HepG2 (cell line): ENCODE data around the gene B4GALT7. TPM values are rescaled to one million over a fixed set of nuclear protein-coding genes. Genes with fewer than 3 reads are reported as not detected.
A peak's percentile ranks its signal among the peaks of the same experiment; 100 is the strongest.

ENCODE experiments used
- AGO1 ChIP-seq: fragments of 200-400 bp; formaldehyde crosslinking; IDR thresholded peaks from 2 replicates; pipeline ENCODE4 v1.6.1; 2017; ENCODE audit warnings: mild to moderate bottlenecking, low read depth, low read length, moderate library complexity; ENCODE audit not compliant: poor library complexity, severe bottlenecking
- BRD4 ChIP-seq: sonication (generic); formaldehyde crosslinking; IDR thresholded peaks from 2 replicates; pipeline ENCODE4 v1.4.0; 2020; ENCODE audit warnings: missing genetic modification reagents
- FOSL2 ChIP-seq: sonication (generic); formaldehyde crosslinking; IDR thresholded peaks from 2 replicates; pipeline ENCODE4 v1.4.0; 2020; ENCODE audit warnings: missing genetic modification reagents
- FOXM1 ChIP-seq: sonication (generic); formaldehyde crosslinking; IDR thresholded peaks from 2 replicates; pipeline ENCODE4 v1.5.0; 2020; ENCODE audit warnings: missing genetic modification reagents
- FOXO1 ChIP-seq: sonication (generic); formaldehyde crosslinking; IDR thresholded peaks from 2 replicates; pipeline ENCODE4 v1.4.0; 2020; ENCODE audit warnings: missing genetic modification reagents
- HMGA1 ChIP-seq: sonication (generic); formaldehyde crosslinking; conservative IDR thresholded peaks from 2 replicates; pipeline ENCODE4 v1.4.0; 2020; ENCODE audit warnings: missing genetic modification reagents
- KDM2A ChIP-seq: sonication (generic); formaldehyde crosslinking; IDR thresholded peaks from 2 replicates; pipeline ENCODE4 v1.4.0; 2020; ENCODE audit warnings: low read depth, missing genetic modification reagents, borderline replicate concordance
- KLF12 ChIP-seq: sonication (generic); formaldehyde crosslinking; IDR thresholded peaks from 2 replicates; pipeline ENCODE4 v1.4.0; 2020; ENCODE audit warnings: missing genetic modification reagents, borderline replicate concordance
- MTA1 ChIP-seq: sonication (generic); formaldehyde crosslinking; IDR thresholded peaks from 2 replicates; pipeline ENCODE4 v1.4.0; 2020; ENCODE audit warnings: missing genetic modification reagents, mild to moderate bottlenecking, borderline replicate concordance
- ONECUT2 ChIP-seq: sonication (generic); formaldehyde crosslinking; IDR thresholded peaks from 2 replicates; pipeline ENCODE4 v1.4.0; 2020; ENCODE audit warnings: missing genetic modification reagents
- SMARCE1 ChIP-seq: fragments of 450-650 bp; IDR thresholded peaks from 2 replicates; pipeline ENCODE4 v1.6.1; 2017; ENCODE audit warnings: borderline replicate concordance
- SYNCRIP ChIP-seq: fragments of 200-400 bp; formaldehyde crosslinking; IDR thresholded peaks from 2 replicates; pipeline ENCODE4 v1.6.1; 2018; ENCODE audit warnings: mild to moderate bottlenecking, low read depth, low read length; ENCODE audit not compliant: insufficient read depth
- TIGD3 ChIP-seq: sonication (generic); formaldehyde crosslinking; IDR thresholded peaks from 2 replicates; pipeline ENCODE4 v1.5.1; 2020; ENCODE audit warnings: mild to moderate bottlenecking, missing genetic modification reagents, borderline replicate concordance
- ZBTB10 ChIP-seq: sonication (generic); formaldehyde crosslinking; IDR thresholded peaks from 2 replicates; pipeline ENCODE4 v1.4.0; 2020; ENCODE audit warnings: missing genetic modification reagents, borderline replicate concordance
- ZFP36L2 ChIP-seq: sonication (generic); formaldehyde crosslinking; IDR thresholded peaks from 2 replicates; pipeline ENCODE4 v1.4.0; 2020; ENCODE audit warnings: missing genetic modification reagents
- ZNF33A ChIP-seq: sonication (generic); formaldehyde crosslinking; IDR thresholded peaks from 2 replicates; pipeline ENCODE4 v1.5.1; 2020; ENCODE audit warnings: missing genetic modification reagents, mild to moderate bottlenecking, moderate library complexity, borderline replicate concordance
- ZNF414 ChIP-seq: sonication (generic); formaldehyde crosslinking; IDR thresholded peaks from 2 replicates; pipeline ENCODE4 v1.5.0; 2020; ENCODE audit warnings: missing genetic modification reagents
- ZNF432 ChIP-seq: sonication (generic); formaldehyde crosslinking; IDR thresholded peaks from 2 replicates; pipeline ENCODE4 v1.5.0; 2020; ENCODE audit warnings: missing genetic modification reagents, mild to moderate bottlenecking, borderline replicate concordance
- ZNF547 ChIP-seq: sonication (generic); formaldehyde crosslinking; IDR thresholded peaks from 2 replicates; pipeline ENCODE4 v1.5.1; 2020; ENCODE audit warnings: mild to moderate bottlenecking, missing genetic modification reagents
- ZNF556 ChIP-seq: sonication (generic); formaldehyde crosslinking; IDR thresholded peaks from 2 replicates; pipeline ENCODE4 v1.4.0; 2020; ENCODE audit warnings: mild to moderate bottlenecking, missing genetic modification reagents, borderline replicate concordance
- ZNF574 ChIP-seq: sonication (generic); formaldehyde crosslinking; IDR thresholded peaks from 2 replicates; pipeline ENCODE4 v1.4.0; 2020; ENCODE audit warnings: missing genetic modification reagents
- ZNF660 ChIP-seq: sonication (generic); formaldehyde crosslinking; IDR thresholded peaks from 2 replicates; pipeline ENCODE4 v1.5.1; 2020; ENCODE audit warnings: mild to moderate bottlenecking, low read depth, missing genetic modification reagents, borderline replicate concordance
- polyA plus RNA-seq, 8 experiments: library from polyadenylated mRNA; depleted of rRNA in 3 of 8; stranded (reverse) in 7 of 8; unstranded in 1 of 8; fragments of >200 nt; fragmentation: Illumina TruSeq in 4 of 8; extraction: Trizol in 4 of 8; gene quantifications; 2 replicates each; pipeline versions ENCODE4 v1.2.1 to v1.2.3, GENCODE V29; 2011 to 2016; ENCODE audit warnings: low read depth in 4 of 8, missing spikeins in 1 of 8, mixed read lengths in 1 of 8; ENCODE audit not compliant: insufficient read depth in 1 of 8
- total RNA-seq, 5 experiments: library from RNA; depleted of rRNA; stranded (reverse); fragments of >200 nt; fragmentation: Illumina TruSeq; extraction: Trizol; gene quantifications; 2 replicates each; pipeline ENCODE4 v1.2.3, GENCODE V29; 2016; ENCODE audit warnings: low read depth in 1 of 5

The B4GALT7 gene
- total and polyA plus RNA-seq, 2 of the 13 experiments (the other 11 are each of a cell fraction or from before 2014, with no cell fraction given): 16.4 to 20.5 TPM

- TF ChIP-seq ZNF33A (CRISPR knock-in tag) (no peak), BRD4 (CRISPR knock-in tag) (peak; percentile 50; the same call in 1 of the 2 replicates), ZNF660 (CRISPR knock-in tag) (no peak), FOXM1 (no peak), TIGD3 (CRISPR knock-in tag) (no peak), SMARCE1 (no peak), KDM2A (CRISPR knock-in tag) (peak; percentile 83), SYNCRIP (no peak), ZNF574 (CRISPR knock-in tag) (peak; percentile 93), FOSL2 (no peak; the same call in 1 of the 2 replicates), FOXO1 (CRISPR knock-in tag) (peak; percentile 77; the same call in 1 of the 2 replicates), MTA1 (CRISPR knock-in tag) (0 out of 2 replicates have a peak, but pooled peaks have one; percentile 25), ZNF432 (no peak), ZNF414 (0 out of 2 replicates have a peak, but pooled peaks have one; percentile 39), ZBTB10 (CRISPR knock-in tag) (peak; percentile 63; the same call in 1 of the 2 replicates), ZNF556 (peak; percentile 84; the same call in 1 of the 2 replicates), KLF12 (peak; percentile 86), ONECUT2 (CRISPR knock-in tag) (no peak), AGO1 (peak; percentile 25), ZFP36L2 (CRISPR knock-in tag) (no peak), HMGA1 (CRISPR knock-in tag) (no peak), ZNF547 (CRISPR knock-in tag) (peak; percentile 80; the same call in 1 of the 2 replicates)
Measured at GRCh38 chr5:177599731-177600507, at the start of gene B4GALT7 (continued).
